ENCODE data around the gene TAF11L11. TPM values are rescaled to one million over a fixed set of nuclear protein-coding genes. Genes with fewer than 3 reads are reported as not detected.
A peak's percentile ranks its signal among the peaks of the same experiment; 100 is the strongest.
"Not testable (repeated sequence)": the region's sequence is repeated elsewhere in the genome, so short reads cannot be mapped to it uniquely, and the experiment has no call there.

The TAF11L11 gene
- total RNA-seq, 1 donor from 2014 or later = not detected

GRCh38 chr5:17614872-17615605, 11.1 kb downstream of the TAF11L11 start:
- DNase-seq (ENCODE audit: low spot score) = no peak
- H3K36me3 Mint-ChIP-seq (ENCODE audit: low read depth, unreplicated experiment) = no peaks in the 10 kb centered on the region
- H3K9me3 Mint-ChIP-seq (ENCODE audit: unreplicated experiment) = no peaks in the 10 kb centered on the region
- no peak overlapping the region for H3K4me3 Mint-ChIP-seq (ENCODE audit: unreplicated experiment)
- H3K4me1 Mint-ChIP-seq (ENCODE audit: unreplicated experiment) = no peaks in the 10 kb centered on the region
- H3K27ac Mint-ChIP-seq (ENCODE audit: unreplicated experiment) = no peak overlapping the region
- TF ChIP-seq, protein P1, sequence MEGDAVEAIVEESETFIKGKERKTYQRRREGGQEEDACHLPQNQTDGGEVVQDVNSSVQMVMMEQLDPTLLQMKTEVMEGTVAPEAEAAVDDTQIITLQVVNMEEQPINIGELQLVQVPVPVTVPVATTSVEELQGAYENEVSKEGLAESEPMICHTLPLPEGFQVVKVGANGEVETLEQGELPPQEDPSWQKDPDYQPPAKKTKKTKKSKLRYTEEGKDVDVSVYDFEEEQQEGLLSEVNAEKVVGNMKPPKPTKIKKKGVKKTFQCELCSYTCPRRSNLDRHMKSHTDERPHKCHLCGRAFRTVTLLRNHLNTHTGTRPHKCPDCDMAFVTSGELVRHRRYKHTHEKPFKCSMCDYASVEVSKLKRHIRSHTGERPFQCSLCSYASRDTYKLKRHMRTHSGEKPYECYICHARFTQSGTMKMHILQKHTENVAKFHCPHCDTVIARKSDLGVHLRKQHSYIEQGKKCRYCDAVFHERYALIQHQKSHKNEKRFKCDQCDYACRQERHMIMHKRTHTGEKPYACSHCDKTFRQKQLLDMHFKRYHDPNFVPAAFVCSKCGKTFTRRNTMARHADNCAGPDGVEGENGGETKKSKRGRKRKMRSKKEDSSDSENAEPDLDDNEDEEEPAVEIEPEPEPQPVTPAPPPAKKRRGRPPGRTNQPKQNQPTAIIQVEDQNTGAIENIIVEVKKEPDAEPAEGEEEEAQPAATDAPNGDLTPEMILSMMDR (IDR thresholded peaks at IDR 0.05; ENCODE audit: unreplicated experiment) = no peak
- H3K27me3 Mint-ChIP-seq (ENCODE audit: unreplicated experiment) = no peaks in the 10 kb centered on the region

- no peak for DNase-seq (ENCODE audit: low spot score)
- H3K4me3 Mint-ChIP-seq (ENCODE audit: unreplicated experiment) = no peak overlapping the region
- no peaks in the 10 kb centered on the region for H3K4me1 Mint-ChIP-seq (ENCODE audit: unreplicated experiment)
- TF ChIP-seq, protein P1 (IDR thresholded peaks at IDR 0.05; ENCODE audit: unreplicated experiment) = no peak
- no peak overlapping the region for H3K27ac Mint-ChIP-seq (ENCODE audit: unreplicated experiment)
- no peaks in the 10 kb centered on the region for H3K9me3 Mint-ChIP-seq (ENCODE audit: unreplicated experiment)
- H3K36me3 Mint-ChIP-seq (ENCODE audit: low read depth, unreplicated experiment) = no peaks in the 10 kb centered on the region
- H3K27me3 Mint-ChIP-seq (ENCODE audit: unreplicated experiment) = no peaks in the 10 kb centered on the region
These were observed 15.4 kb downstream of the TAF11L11 start for GRCh38 chr5:17619354-17619753.

DNA sequence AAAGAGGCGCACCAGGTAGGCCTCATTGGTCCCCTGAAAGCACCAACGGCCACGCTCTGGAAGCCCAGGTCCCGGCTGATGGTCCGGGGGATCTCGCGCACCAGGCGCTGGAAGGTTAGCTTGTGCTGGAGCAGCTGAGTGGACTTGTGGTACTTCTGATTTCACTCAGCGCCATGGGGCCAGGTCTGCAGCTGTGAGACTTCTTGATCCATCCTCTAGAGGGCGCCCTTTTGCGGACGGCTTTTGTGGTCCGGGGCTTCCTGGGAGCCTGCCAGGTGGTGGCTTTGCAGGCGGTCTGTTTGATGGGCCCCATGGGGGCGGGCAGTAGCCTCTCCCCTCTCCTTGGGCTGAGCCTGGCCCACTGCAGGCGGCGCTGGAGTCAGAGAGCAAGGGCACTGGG, 16.6 kb downstream of the TAF11L11 start:
- Mint-ChIP-seq H3K27ac (ENCODE audit: unreplicated experiment) (no peak overlapping the region), H3K4me3 (ENCODE audit: unreplicated experiment) (no peak overlapping the region), H3K36me3 (ENCODE audit: low read depth, unreplicated experiment) (no peaks in the 10 kb centered on the region), H3K4me1 (ENCODE audit: unreplicated experiment) (no peaks in the 10 kb centered on the region), H3K27me3 (ENCODE audit: unreplicated experiment) (no peaks in the 10 kb centered on the region), H3K9me3 (ENCODE audit: unreplicated experiment) (no peaks in the 10 kb centered on the region)
- TF ChIP-seq, protein P1 (IDR thresholded peaks at IDR 0.05; ENCODE audit: unreplicated experiment) = peak; percentile 61
- DNase-seq (ENCODE audit: low spot score) = no peak

- H3K4me3 Mint-ChIP-seq (ENCODE audit: unreplicated experiment) = no peak overlapping the region
- DNase-seq (ENCODE audit: low spot score) = no peak
- no peaks in the 10 kb centered on the region for H3K27me3 Mint-ChIP-seq (ENCODE audit: unreplicated experiment)
- TF ChIP-seq, protein P1 (IDR thresholded peaks at IDR 0.05; ENCODE audit: unreplicated experiment) = no peak
- H3K27ac Mint-ChIP-seq (ENCODE audit: unreplicated experiment) = no peak overlapping the region
- no peaks in the 10 kb centered on the region for H3K4me1 Mint-ChIP-seq (ENCODE audit: unreplicated experiment)
- H3K9me3 Mint-ChIP-seq (ENCODE audit: unreplicated experiment) = no peaks in the 10 kb centered on the region
- no peaks in the 10 kb centered on the region for H3K36me3 Mint-ChIP-seq (ENCODE audit: low read depth, unreplicated experiment)
These were observed 21.7 kb downstream of the TAF11L11 start for GRCh38 chr5:17625686-17626085.

GRCh38 chr5:17631788-17632187, 27.8 kb downstream of the TAF11L11 start, which contains the start of gene TAF11L13:
TSS of gene TAF11L13 (plus strand) at chr5:17632088.
- not testable (repeated sequence) for H3K4me3 Mint-ChIP-seq (ENCODE audit: unreplicated experiment); H3K27ac Mint-ChIP-seq (ENCODE audit: unreplicated experiment); H3K36me3 Mint-ChIP-seq (ENCODE audit: low read depth, unreplicated experiment); H3K9me3 Mint-ChIP-seq (ENCODE audit: unreplicated experiment); H3K27me3 Mint-ChIP-seq (ENCODE audit: unreplicated experiment); H3K4me1 Mint-ChIP-seq (ENCODE audit: unreplicated experiment); DNase-seq (ENCODE audit: low spot score)

Measured in endothelial cell (in vitro differentiated cells).